Fibroblast of peridontal ligament (primary cell): ENCODE data around the gene PHF20.
"Not testable (repeated sequence)": the region's sequence is repeated elsewhere in the genome, so short reads cannot be mapped to it uniquely, and the experiment has no call there.

Experiments
- DNase-seq: peaks from one replicate; pipeline ENCODE4 v3.0.0-alpha.2; 2010; ENCODE audit errors: extremely low read depth

Gene PHF20

DNA sequence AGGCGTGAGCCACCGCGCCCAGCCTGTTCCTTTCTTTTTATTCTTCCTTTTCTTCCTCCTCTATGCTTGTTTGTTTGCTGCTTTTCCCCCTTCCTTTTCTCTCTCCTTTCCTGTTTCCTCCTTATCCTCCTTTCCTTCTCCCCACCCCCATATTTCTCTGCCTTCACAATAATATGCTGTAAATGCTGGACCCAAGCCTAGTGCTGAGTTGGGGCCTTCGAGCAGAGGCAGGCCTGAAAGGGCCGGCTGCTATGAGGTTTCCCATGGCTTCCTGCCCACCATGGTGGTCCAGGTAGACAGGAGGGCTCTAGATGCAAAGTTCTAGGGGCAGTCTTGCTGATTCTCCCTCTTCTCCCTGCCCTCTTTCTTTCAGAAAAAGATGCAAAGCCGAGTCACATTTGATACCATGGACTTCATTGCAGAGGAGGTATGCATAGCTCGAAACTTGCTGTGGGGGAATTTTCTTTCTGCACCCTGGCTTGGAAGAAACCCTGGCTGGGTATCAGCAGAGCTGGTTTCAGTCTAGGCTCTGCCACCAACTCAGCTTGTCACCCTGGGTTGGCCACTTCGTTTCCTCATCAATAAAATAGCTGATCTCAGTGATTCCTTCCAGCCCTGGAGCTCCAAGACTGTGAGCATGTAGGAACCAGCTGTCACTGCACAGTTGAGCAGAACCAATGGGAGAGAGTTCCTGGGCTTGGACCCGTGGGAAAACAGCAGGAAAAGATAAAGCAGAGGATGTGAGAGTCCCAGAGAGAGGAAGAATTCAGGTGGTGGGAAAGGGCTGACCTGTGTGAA, 204.0 kb downstream of the PHF20 start:
- DNase-seq = no peak

DNA sequence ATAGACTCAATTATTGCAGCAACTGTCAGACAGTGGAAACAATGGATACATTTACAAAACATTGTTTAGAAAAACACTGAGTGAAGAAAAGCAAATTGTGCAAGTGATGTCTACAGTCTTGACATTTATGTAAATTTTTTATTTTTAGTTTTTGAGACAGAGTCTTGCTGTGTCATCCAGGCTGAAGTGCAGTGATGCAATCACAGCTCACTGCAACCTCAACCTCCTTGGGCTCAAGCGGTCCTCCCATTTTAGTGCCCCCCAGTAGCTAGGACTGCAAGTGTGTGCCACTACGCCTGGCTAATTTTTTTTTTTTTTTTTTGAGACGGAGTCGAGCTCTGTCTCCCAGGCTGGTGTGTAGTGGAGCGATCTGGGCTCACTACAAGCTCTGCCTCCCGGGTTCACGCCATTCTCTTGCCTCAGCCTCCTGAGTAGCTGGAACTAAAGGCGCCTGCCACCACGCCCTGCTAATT, 206.3 kb downstream of the PHF20 start:
- DNase-seq = peak; percentile 25

DNA sequence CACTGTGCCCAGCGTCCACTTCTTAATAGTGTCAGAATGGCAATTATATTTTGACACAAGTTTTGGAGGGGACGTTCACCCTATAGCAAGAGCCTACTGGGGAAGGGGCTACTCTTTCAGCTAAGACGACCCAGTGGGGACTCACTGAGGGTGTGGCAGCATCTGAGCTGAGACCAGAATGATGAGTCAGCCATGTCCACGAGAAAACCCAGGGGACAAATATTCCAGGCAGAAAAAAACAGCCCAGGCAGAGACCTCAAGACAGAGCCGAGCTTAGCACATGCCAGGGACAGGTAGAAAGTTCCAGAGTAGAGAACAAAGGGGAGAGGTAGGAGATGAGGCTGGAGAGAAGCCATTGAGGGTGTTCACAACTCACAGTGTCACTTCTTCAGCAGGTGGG, 207.7 kb downstream of the PHF20 start:
- no peak for DNase-seq

DNA sequence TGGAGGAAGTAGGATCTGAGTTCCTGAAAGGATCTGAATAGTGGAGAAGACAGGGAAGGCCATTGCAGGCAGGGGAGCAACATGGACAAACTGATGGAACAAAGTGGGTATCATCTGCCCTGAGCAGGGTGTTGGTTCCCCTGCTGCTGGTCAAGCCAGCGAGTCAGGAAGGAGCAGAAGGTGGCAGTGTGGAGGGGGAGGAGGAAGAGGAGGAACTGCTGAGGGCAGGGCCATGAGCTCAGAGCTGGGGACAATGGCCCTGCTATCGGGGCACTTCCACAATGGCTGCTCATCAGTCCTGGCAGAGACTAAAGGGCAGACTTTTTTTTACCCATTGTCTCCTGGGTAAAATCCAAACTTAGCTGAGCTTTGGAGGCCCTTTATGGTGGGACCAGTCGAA, 210.2 kb downstream of the PHF20 start:
- DNase-seq = no peak

DNA sequence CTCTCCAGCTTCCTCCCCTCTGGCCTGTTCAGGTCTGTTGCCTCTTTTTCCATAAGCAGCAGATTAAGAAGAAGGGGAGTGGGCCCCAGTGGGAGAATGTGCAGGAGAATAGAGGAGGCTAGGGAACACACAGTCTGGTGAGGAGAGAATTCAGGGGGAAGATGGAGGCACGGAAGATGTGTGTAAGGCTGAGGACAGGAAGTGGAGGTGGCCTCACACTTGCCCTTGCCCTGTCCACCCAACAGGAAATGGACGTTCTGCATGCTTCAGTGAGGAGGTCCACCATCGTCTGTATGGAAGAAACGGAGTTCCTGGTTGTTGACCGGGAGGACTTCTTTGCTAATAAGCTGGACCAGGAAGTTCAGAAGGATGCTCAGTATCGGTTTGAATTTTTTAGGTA, 212.6 kb downstream of the PHF20 start:
- DNase-seq = no peak

DNA sequence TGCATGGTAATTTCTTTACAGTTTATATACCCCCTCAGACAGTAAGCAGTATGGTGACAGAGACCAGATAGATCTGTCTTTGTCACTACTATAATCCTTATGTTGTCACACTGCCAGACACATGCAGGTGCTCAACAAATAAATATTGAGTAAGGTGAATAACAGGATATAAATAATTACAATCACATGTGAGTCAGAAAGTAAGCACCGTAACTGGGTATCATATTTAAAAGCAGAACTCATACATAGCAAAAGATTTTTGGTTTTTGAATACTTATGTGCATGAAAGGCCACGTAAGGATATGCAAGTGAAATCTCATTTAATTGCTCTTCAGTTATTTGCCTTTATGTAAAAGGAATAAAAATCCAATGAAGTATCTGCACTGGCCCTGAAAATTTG, 214.0 kb downstream of the PHF20 start:
- no peak for DNase-seq

DNA sequence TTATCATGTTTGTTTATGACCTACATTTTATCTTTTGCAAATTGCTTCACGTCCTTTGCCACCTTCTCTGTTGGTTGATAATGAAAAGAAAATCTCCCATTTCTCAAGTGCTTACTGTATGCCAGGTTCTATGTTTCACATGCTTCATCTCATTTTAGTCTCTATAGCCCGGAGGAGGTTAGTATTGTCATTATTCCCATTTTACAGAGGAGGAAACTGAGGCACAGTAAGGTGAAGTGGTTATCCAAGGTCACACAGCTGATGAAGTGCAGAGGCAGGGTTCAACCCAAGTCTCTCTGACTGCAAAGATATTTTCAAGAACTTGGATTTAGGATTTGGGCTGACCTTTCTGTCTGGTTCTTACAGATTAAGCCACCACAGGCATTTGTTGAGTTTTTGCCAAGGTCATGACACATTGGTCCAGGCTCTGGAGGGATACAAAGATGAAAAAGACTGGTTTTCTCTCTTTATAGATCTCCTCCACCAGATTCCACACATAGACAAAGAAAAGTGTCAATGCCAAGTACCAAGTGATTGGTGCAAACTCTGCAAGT, 217.2 kb downstream of the PHF20 start:
- peak; percentile 23 for DNase-seq

DNA sequence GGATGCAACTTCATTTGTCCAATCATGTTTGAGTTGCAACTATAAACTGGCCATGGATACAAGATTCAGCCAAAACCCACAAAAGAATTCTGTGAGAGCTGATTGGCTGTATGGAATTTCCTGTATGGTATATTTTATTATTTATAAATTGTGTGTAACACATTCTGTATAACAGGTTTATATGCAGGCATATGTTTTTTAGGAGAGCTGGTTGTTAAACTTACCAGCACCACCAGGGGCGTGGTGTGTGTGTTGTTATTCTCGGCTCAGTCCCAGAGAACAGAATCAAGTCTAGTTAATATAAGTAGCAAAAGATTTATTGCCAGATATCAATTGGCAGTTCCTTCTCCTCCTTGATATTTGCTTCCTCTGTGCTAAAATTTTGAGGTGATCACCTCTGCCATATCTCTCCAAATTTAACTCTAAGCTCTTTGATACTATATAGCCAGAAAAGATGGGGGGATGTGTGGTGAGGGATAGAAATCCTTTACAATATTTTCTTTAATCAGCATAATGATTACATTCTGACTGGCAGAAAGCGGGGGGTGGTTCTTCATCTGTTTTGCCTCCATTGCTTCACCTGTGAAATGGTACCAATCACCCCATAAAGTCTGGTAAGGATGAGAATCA, 219.4 kb downstream of the PHF20 start:
- peak; percentile 52 for DNase-seq

DNA sequence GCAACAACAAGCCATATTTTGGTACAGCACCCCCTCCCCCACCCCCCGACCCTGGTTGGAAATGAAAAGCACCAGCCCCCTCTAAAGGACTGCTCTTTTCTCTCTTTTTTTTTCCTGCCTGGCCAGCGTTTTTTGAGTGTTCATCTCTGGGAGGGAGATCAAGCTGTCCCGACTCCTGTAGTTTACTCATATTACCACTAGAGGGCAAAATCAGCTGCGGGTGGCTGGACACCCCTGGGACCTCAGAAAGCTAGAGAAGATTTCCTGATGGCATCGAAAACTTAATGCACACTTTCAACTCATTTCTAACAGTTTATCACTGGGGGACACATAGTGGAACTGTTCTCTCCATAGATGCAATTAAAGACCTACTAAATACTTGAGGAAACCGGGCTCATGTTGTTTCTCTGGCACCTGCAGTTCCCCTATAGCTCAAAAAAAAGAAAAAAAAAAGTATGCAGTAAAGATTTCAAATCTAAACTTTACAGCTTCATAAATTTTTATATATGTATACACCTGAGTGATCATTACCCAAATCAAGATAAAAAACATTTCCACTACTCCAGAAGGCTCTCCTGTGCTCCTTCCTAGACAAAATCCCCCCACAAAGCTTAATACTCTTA, 221.0 kb downstream of the PHF20 start:
- DNase-seq = peak; percentile 69

DNA sequence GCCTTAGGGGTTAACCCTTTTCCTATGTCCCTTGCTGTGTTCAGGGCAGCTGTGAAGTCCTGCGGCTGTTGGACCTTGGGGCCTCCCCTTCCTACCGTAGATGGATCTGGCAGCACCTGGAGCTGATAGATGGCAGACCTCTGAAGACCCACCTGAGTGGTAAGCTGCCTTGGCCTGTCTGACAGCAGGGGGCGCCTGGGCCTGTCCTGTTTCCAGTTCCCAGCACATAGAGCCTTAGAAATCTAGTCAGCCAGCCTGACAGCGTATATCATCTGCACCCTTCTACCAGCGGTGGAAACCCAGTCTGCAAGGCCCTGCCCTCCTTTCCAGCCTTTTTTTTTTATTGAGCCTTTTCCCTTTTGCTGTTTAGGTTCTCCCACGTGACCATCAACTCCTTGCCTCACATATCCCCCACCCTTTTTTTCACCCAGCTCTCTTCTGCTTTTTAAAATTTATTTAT, 223.2 kb downstream of the PHF20 start:
- peak; percentile 82 for DNase-seq

DNA sequence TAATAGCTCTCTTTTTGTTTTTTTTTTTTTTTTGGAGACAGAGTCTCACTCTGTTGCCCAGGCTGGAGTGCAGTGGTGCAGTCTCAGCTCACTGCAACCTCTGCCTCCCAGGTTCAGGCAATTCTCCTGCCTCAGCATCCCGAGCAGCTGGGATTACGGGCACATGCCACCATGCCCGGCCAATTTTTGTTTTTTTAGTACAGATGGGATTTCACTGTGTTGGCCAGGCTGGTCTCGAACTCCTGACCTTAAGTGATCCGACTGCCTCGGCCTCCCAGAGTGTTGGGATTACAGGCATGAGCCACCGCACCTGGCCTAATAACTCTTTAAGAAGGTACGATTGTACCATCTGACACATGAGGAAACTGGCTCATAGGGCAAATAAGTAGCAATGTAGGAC, 224.7 kb downstream of the PHF20 start:
- not testable (repeated sequence) for DNase-seq
